Measurements from ENCODE around the gene AHNAK2.
A peak's percentile ranks its signal among the peaks of the same experiment; 100 is the strongest.

AHNAK2 gene

DNA sequence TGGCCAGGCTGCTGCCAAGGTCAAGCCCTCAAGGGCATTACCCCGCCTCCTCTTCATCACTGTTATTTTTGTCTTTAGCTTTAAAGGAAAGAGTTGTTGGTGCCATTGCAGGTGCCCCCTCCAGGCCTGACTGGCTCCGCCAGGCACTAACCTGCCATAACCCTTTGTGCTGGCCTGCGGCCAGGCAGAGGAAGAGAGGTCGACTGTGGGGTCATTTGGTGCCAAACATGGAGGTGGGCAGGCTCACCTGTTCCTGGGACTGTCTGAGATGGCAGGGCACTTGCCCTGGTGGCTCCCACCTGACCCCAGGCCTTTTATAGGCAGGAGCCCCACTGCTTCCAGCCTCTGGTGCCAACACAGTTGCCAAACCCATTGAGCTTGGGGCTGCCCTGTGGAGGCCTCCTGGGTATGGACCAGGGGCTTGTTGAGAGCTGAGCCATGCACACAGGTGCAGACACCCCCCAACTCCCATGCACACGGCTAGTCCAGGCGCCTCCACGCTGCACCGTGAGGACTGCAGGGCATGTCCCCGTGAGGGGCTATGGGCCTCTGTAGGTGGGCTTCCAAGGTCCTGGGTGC, 82.9 kb downstream of the AHNAK2 start:
- DNase-seq: no peak
- no peaks in the 10 kb centered on the region; the same call in 1 of the 2 replicates for H3K36me3 ChIP-seq
- no peak overlapping the region for H3K27ac ChIP-seq
- TF ChIP-seq, protein P1, sequence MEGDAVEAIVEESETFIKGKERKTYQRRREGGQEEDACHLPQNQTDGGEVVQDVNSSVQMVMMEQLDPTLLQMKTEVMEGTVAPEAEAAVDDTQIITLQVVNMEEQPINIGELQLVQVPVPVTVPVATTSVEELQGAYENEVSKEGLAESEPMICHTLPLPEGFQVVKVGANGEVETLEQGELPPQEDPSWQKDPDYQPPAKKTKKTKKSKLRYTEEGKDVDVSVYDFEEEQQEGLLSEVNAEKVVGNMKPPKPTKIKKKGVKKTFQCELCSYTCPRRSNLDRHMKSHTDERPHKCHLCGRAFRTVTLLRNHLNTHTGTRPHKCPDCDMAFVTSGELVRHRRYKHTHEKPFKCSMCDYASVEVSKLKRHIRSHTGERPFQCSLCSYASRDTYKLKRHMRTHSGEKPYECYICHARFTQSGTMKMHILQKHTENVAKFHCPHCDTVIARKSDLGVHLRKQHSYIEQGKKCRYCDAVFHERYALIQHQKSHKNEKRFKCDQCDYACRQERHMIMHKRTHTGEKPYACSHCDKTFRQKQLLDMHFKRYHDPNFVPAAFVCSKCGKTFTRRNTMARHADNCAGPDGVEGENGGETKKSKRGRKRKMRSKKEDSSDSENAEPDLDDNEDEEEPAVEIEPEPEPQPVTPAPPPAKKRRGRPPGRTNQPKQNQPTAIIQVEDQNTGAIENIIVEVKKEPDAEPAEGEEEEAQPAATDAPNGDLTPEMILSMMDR (IDR thresholded peaks at IDR 0.05; ENCODE audit: low read depth, low read length): no peak
- H3K27me3 ChIP-seq (ENCODE audit: insufficient read depth, low read depth, severe bottlenecking): no peaks in the 10 kb centered on the region
- no peak overlapping the region for H3K4me3 ChIP-seq (ENCODE audit: low read depth, low read length)
- H3K9me3 ChIP-seq (ENCODE audit: severe bottlenecking): no peaks in the 10 kb centered on the region

DNA sequence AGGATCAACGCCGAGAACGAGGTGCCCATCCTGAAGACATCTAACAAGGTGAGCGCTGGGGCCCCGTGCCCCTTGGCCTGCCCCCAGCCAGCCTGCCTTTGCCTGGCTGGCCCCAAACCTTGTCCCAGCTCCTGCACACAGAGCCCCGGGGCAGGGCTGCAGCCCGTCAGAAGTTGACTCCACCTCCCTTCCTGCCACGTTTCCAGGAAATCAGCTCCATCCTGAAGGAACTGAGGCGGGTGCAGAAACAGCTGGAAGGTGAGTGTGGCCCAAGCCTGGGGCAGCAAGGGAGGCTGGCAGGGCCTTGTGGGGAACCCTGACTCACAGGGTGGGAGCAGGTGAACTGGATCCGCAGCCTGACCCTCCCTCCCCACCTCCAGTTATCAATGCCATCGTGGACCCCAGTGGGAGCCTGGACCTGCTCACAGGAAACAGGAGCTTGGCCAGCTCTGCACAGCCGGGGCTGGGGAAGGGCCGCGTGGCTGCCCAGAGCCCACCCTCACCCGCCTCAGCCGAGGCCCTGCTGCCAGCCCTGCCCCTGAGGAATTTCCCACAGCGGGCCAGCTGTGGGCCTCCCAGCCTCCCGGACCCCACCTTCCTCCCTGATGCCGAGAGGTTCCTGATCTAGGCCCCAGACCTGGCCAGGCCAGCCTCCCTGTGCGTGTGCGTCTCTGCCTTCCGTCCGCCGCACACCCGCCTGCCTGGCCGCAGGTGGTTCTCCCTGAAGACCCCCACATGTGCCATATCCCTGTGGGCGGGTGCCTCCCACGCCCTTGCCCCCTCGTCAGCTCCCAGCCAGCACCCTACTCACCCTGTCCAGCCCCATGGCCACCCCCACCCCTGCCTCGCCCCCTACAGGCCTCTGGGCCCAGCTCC, 83.6 kb downstream of the AHNAK2 start:
- H3K4me3 ChIP-seq (ENCODE audit: low read depth, low read length): no peak overlapping the region
- H3K36me3 ChIP-seq: no peaks in the 10 kb centered on the region; the same call in 1 of the 2 replicates
- no peak for DNase-seq
- no peaks in the 10 kb centered on the region for H3K9me3 ChIP-seq (ENCODE audit: severe bottlenecking)
- TF ChIP-seq, protein P1 (IDR thresholded peaks at IDR 0.05; ENCODE audit: low read depth, low read length): no peak
- no peak overlapping the region for H3K27ac ChIP-seq
- H3K27me3 ChIP-seq (ENCODE audit: insufficient read depth, low read depth, severe bottlenecking): no peaks in the 10 kb centered on the region

DNA sequence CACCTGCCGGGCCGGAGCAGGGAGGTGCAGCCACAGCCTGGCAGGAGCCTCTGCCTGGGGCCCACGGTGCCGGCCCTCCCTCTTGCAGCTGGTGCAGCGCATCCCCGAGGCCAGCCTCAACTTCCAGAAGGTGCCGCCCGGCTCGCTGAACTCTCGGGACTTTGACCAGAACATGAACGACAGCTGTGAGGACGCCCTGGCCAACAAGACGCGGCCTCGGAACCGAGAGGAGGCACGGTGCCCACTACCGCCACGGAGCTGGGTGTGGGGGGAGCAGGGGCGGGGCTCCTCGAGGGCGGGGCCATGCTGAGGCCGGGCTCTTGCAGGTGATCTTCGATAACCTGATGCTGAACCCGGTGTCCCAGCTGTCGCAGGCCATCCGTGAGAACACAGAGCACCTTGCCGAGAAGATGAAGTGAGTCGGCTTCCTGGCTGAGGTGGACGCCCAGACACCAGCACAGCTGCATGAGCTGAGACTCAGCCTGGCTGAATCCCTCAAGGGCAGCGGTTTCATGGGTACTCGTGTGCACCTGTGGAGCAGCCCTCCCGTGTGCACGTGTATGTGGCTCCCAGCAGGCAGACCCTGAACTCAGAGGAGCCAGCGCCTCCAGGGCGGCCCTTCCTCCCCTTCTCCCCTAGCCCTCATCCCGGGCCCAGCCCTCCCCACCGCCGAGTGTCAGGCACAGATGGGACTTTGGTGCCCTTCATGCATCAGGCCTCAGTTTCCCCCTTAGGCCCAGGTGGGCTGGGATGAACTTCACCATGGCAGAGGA, 84.6 kb downstream of the AHNAK2 start:
- peak; percentile 36 for DNase-seq
- TF ChIP-seq, protein P1 (IDR thresholded peaks at IDR 0.05; ENCODE audit: low read depth, low read length): no peak
- Histone ChIP-seq H3K36me3 (no peaks in the 10 kb centered on the region; the same call in 1 of the 2 replicates), H3K4me3 (ENCODE audit: low read depth, low read length) (no peak overlapping the region), H3K27ac (no peak overlapping the region), H3K9me3 (ENCODE audit: severe bottlenecking) (no peaks in the 10 kb centered on the region), H3K27me3 (ENCODE audit: insufficient read depth, low read depth, severe bottlenecking) (no peaks in the 10 kb centered on the region)

DNA sequence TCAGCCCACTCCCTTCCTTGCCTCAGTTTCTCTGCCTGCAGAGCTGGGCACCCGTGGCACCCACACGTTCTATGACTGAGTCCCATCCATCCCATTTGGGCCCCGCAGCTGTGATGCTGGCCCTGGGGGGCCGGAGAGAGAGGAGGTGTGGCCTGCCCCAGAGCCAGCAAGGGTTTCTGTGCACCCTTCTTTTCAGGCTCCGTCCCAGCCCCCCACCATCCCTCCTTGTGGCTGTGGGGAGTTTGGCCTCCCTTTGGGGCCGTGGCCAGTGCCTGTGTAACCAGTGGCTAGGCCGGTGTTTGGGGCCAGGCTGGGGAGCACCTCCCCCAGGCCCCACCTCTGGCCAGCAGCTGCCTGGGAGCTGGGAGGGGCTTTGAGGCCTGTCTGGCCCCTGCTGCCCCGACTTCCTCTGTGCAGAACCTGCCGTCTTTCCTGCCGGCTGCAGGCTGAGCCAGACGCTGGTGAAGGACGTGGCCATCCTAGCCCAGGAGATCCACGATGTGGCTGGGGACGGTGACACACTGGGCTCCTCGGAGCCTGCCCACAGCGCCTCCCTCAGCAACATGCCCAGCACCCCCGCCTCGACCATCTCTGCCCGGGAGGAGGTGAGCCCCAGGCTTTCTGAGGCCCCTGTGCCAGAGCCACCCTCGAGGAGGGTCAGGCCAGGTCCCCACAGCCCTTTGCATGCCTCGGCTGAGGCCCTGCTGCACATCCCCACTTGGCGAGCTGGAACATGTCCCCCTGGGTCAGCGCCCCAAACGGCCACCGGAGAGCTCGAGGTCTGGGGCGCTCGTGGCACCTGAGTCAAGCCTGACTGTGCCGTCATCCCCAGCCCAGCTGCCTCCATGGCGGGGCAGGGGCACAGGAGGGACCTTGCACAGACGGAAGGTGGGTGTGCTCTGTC, 85.4 kb downstream of the AHNAK2 start:
- peaks cover 2% of the 10 kb centered on the region; the same call in 1 of the 2 replicates for H3K36me3 ChIP-seq
- peak; percentile 16 for DNase-seq
- no peaks in the 10 kb centered on the region for H3K9me3 ChIP-seq (ENCODE audit: severe bottlenecking)
- TF ChIP-seq, protein P1 (IDR thresholded peaks at IDR 0.05; ENCODE audit: low read depth, low read length): no peak
- H3K27ac ChIP-seq: no peak overlapping the region
- no peaks in the 10 kb centered on the region for H3K27me3 ChIP-seq (ENCODE audit: insufficient read depth, low read depth, severe bottlenecking)
- no peak overlapping the region for H3K4me3 ChIP-seq (ENCODE audit: low read depth, low read length)

All from WERI-Rb-1 (cell line).